ENCODE data around the gene TYMS.

- no peak for TF ChIP-seq CTCF (IDR thresholded peaks at IDR 0.05)
- no peak for TF ChIP-seq POLR2A (IDR thresholded peaks at IDR 0.05)
Measured at GRCh38 chr18:711657-712400, 54.4 kb downstream of the TYMS start.
